NCI-H2081 treated with DMSO at 0.1 percent for 48 hours (cell line): ENCODE results near the gene TMED8.
"Not testable (repeated sequence)": the region's sequence is repeated elsewhere in the genome, so short reads cannot be mapped to it uniquely, and the experiment has no call there.

ENCODE experiments used
- DNase-seq: peaks from one replicate; lab custom pipeline; 2025; lab: John Stamatoyannopoulos, UW

The TMED8 gene, protein sequence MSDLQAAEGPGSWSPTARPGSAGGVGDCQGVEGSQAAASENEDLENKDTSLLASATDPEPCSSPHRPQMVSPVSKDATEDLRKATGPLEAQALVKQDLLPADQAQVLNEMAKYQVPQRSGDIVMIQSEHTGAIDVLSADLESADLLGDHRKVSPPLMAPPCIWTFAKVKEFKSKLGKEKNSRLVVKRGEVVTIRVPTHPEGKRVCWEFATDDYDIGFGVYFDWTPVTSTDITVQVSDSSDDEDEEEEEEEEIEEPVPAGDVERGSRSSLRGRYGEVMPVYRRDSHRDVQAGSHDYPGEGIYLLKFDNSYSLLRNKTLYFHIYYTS

DNA sequence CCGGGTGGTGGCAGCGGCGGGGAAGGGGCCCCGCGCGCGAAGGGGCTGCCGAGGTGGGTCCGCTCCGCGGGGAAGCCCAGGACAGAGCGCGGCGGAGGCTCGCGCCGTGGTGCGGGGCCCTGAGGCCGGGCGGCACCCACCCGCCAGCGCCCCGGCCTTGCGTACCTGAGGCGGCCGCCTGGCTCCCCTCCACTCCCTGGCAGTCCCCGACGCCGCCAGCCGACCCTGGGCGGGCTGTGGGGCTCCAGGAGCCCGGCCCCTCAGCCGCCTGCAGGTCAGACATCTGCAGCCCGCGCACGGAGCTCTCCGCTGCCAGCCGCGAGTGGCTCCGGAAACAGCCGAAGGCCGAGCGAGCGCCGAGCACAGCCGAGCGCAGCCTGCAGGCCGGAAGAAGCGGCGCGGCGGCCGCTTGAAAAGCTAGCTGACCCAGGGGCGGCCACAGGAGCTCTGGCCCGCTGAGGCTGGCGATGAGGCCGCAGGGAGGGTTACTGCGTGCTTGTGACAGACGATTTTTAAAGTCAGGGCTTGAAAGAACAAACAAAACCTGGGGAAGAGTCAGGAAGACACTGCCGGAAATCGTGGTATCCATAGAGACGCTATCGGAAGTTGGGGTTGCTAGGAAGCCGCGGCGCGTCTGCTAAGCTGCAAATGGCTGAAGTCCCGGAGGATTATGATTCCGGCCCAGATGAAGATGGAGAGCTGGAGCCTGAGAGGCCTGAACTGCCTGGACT is at the start of gene TMED8, which contains the start of gene SAMD15:
Gene TMED8, minus strand, starts transcription at position 324 of the 731 bp plus-strand sequence. Its CDS starts 41 bp downstream, at position 283.
Gene SAMD15, plus strand, starts transcription at position 609 of the 731 bp plus-strand sequence. Its CDS starts 40 bp downstream, at position 649.
- peak; percentile 51 for DNase-seq

DNA sequence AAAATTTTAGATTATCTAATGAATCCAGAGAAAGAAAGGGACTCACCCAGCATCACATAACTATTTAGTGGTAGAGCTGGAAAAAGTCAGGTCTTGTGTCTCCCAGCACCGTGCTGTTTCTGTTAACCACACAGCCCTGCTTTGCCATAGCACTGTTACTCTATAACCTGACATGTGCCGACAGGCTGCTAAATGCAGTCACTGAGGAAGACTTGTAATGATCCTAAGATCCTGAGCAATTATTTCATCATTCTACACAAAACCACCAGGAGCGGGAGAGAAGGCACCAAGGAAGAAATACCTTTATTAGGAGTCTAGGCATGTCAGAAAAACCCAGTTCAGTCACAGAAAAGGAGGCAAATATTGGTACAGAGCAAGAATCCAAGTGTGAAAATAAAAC is 49.5 kb upstream of the TMED8 start:
- no peak for DNase-seq

DNA sequence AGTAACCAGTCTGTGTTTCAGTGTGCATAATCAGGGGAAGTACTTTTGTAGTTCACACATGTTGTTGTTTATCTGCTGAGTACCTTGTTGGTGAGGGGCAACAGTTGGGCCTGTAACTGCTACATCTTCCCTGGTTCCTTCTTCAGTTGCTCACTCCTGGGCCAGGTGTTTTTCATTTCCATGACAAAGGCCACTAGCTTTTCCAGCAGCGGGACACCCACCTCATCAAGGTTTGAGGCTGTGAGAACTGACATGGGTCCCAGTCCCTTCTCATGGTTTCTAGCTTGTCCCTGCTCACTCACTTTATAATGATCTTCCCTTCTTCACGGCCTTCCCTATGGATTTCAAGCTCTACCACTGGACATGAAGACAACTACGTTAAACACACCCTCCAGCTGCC is 48.0 kb upstream of the TMED8 start:
- no peak for DNase-seq

DNA sequence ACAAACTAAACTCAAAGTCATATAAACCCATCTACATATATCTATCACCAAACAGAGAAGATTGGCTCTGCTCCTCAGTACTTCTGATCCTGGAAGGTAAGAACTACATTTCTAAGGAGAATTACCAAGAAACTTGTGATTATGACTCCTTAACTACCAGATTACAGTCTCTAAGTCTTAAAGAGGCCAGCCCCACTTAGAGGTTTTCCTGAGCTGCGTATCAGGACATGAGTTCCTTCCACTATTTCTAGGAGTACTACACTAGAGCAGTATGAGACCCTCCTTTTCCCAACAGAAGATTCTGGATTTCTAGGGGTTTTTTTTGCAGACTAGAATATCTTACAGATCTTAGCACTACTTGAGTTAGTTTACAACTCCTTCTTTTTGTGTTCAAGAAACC is 46.5 kb upstream of the TMED8 start, which contains the start of gene NOXRED1:
Gene NOXRED1, minus strand, starts transcription at position 101 of the 400 bp plus-strand sequence. CDS start 634 bp downstream, outside the sequence.
- DNase-seq = no peak

DNA sequence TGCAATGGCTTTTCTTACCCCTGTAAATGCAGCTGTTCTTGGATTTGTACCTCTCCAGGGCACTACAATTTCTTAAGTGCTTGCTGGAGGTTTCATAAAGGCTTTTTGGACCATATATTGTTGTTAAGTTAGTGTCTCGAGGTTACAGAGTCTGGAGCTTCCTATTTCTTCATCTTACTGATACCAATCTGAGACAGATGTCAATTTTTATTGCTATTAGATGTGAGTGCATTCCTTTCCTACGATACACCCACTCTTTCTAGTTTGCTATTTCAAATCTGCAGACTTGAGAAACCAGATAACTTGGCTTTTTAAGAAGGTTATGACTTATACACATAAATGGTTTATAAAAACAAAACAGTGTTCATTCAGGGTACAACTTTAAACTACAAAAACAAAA is 44.3 kb upstream of the TMED8 start:
- DNase-seq = no peak

DNA sequence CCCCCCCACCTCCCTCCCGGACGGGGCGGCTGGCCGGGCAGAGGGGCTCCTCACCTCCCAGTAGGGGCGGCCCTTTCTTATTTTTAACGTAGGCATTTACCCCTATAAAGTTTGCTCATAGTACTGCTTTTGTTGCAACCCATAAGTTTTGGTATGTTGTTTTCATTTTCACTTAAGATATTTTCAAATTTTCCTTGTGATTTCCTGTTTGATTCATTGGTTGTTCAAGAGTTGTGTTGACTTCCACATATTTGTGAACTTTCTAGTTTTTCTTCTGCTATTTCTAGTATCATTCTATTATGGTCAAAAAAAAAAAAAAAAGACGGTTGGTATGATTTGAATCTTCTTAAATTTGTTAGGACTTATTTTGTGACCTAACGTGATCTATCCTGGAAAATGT is 39.9 kb upstream of the TMED8 start:
- no peak for DNase-seq

DNA sequence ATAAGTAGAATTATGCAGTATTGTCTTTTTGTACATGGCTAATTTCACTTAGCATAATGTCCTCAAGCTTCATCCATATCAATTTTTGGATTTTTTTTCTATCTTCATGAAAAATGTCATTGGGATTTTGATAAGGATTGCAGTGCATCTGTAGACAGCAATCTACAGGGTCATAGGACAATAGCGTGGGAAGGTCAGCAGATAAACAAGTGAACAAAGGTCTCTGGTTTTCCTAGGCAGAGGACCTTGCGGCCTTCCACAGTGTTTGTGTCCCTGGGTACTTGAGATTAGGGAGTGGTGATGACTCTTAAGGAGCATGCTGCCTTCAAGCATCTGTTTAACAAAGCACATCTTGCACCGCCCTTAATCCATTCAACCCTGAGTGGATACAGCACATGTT is 39.2 kb upstream of the TMED8 start:
- DNase-seq = not testable (repeated sequence)

DNA sequence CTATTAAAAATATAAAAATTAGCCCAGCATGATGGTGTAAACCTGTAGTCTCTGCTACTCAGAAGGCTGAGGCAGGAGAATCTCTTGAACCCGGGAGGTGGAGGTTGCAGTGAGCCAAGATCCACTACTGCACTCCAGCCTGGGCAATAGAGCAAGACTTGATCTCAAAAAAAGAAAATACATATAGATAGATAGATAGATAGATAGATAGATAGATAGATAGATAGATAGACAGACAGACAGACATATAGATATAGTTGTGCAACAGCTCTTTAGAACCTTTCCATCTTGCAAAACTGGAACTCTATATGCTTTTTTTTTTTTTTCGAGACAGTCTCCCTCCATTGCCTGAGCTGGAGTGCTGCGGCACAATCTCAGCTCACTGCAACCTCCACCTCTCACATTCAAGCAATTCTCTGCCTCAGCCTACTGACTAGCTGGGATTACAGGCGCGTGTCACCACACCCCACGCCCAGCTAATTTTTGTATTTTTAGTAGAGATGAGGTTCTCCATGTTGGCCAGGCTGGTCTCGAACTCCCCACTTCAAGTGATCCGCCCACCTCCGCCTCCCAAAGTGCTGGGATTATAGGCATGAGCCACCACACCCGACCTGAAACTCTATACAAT is 38.6 kb upstream of the TMED8 start:
- DNase-seq = not testable (repeated sequence)

DNA sequence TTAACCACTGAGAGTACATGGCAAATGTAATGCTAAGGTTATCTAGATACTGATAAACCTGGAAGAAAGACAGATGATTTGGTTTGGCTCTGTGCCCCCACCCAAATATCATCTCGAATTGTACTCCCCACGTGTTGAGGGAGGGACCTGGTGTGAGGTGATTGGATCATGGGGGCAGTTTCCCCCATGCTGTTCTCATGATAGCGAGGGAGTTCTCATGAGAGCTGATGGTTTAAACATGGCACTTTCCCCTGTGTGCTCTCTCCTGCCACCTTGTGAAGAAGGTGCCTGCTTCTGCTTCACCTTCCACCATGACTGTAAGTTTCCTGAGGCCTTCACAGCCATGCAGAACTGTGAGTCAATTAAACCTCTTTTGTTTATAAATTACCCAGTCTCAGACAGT is 32.2 kb upstream of the TMED8 start:
- no peak for DNase-seq

DNA sequence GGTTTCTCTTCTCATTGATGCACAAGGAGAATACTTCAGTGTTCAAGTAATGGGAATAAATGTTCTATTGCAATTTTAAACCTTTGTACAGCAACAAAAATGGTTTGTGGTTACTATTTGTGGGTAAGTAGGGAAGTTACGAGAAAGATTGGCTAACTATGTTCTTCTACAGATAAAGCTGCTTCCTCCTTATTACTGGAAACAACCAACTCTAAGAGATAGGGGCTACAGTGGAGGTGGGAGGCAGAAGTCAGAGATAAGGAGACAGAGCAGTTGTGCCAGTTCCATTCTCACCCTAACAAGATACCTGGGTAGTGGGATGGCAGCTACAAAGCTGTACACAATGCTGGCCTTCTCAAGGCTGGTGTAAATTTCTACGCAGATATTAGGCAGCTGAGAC is 30.3 kb upstream of the TMED8 start:
- no peak for DNase-seq

DNA sequence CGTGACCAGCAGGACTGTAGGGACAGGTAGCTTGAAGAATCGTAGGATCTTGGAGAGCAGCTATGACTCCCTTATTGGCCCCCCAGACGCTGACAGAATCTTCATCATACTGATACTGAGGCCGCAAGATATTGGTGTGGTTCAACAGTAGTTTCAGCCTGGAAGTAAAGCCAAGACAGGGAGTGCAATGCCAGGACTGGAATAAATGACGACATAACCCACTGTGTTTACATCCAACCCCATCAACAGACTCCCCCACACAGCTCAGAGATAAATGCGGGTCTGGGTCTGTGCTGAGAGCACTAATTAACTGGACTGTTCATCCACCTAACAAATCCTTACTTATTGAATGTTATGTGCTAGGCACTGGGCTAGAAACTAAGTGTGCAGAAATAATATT is 29.8 kb upstream of the TMED8 start:
- DNase-seq = no peak

DNA sequence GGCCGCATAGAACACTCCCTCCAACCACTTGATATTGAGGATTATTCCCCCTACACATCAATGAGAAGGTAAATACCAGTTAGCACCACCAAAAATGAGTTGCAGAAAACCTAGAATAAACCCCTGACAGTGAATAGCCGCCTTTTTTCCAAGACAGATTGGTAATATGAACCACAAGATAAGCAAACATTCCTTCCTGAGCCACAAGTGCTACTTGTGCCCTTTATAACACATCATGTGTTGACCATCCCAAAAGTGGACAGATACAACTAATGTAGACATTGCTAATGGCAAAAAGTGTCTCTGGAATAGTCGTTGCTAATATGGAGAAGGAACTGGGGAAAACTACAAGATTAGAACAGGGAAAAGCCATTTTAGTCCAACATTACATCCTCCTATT is 29.2 kb upstream of the TMED8 start:
- no peak for DNase-seq

DNA sequence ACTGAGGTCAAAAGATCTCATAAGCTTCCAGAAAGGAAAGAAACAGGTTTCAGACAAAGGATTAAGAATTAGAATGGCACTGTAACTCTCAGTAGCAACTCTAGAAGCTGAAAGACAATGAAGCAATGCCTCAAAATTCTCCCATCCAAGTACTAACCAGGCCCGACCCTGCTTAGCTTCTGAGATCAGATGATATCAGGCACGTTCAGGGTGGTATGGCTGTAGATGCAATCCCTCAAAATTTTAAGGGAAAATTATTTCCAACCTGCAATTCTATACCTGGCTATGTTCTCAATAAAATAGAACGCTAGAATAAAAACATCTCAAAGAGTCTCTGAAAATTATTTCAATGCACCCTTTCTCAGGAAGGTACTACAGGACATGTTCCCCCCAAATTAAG is 26.9 kb upstream of the TMED8 start:
- no peak for DNase-seq

DNA sequence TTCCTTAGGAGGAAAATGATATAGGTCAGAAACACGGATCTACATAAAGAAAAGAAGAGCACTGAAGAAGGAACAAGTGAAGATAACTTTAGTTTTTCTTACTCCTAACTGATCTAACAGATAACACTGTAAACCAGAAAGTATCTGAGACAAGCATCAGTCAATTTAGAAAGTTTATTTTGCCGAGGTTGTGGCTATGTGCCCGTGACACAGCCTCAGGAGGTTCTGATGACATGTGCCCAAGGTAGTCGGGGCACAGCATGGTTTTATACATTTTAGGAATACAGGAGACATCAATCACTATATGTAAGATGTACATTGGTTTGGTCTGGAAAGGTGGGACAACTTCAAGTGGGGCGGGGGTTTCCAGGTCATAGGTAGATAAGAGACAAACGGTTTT is 23.3 kb upstream of the TMED8 start:
- no peak for DNase-seq

DNA sequence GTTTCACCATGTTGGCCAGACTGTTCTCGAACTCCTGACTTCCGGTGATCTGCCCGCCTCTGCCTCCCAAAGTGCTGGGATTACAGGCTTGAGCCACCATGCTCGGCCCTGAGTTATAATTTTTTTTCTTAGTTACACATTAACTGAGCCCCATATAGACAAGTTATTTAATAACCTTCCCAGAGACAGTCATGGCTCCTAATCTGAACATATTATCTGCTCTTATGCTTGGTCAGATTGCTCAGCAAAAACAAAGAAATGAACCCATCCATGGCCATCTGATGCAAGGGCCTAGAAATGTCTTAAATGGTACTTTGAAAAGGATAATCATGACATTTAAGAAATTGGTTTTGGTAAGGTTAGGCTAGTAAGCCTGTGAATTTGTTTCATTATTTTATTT is 13.3 kb upstream of the TMED8 start:
- DNase-seq = no peak

DNA sequence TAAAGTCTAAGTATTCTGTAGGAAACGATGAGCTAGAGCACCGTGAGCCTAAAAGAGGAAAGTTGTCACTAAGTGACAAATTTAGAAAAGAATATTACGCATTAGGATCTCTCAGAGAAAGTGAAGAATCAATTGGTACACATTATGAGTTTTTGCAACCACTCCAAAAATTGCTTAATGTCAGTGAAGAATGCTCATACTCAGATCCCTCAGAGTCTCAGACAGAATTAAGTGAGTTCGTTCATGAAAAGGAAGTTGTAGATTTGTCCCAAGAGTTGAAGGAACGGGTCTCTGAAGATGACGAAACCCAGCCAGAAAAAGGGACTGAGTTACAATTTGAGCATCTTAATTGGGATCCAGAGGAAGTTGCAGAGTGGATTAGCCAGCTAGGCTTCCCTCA is 1.8 kb upstream of the TMED8 start:
- DNase-seq = no peak

DNA sequence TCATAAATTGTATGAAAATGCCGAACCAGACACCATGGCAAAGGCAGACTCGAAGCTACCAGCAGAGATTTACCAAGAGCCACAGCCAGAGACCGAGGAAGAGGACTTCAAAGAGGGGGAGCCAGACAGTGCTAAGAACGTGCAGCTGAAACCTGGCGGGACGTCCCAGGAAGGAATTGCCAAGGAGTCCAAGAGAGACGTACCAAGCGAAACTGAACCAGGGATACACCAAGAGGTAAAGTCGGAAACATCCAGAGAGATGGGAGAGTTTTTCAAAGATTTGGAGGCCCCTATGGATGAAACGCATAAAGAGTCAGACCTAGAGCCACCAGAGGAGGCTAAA is 579 bp upstream of the TMED8 start:
- DNase-seq = no peak

DNA sequence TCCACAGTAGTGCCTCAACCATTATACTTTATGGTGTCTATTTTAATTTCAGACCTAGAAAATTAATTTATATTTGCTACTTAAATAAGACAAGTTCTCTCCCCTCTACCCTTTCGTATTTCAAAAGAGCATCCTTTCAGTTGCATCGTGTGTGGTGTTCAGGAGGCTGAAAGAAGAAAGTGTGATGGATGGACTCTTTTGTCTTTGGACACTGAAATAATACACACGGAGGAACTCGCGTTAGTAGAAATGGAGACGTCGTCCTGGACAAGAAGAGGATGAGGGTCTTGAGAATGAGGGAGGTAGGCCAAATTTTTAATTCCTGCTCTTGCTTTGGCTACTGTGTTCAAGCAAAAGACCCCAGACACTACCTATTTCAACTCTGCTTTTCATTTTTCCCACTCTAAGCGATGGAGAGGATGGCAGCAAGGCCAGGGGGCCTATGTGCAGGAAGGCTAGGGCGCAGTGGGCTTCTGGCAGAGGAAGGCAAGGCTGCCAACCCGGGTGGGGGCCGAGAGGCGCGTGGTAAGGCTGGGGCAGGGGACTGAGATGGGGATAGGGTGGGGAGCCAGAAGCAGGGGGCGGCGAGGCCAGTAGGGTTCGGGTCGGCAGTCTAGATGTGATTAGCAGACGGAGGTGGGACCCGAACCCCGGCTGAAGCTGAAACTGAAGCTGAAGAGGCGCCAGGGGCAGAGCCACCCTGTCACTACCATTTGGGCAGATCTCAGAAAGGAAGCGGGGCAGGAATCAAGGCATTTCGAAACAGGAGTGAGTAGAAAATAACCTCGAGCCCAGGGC is 722 bp downstream of the TMED8 start:
- no peak for DNase-seq

DNA sequence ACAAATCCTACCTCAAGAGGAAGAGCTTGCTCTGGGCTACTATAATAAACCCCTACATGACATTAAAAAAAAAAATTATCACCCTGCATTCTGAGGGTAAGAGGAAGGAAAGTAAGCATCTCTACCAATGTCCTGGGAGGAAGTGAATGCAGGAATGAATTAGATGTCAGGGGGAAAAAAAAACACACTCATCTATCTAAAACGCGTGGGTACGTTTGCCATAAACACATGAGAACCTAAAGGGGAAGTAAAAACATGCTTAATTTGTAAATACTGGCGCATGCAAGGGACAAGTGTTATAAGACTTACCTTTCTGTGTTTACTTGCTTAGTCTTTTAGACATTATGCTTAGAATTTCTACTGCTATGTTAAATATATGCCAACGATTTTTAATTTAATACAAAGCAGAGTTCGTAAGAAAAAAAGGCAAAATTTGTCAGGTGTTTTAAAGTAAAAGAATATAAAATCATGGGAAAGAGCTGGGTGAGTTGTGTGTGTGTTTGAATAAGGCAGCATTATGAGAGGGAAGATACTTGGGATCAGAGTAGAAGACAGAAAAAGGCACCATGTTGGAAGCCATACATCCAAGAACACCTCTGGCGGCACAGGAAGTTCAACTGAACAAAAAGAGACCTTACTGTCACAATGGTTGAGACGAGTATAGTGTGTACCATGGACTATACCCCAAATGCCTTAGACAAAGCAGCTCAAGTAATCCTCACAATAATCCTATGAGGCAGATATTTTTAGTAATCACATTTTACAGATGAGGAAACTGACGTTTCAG is 1.5 kb downstream of the TMED8 start:
- no peak for DNase-seq

DNA sequence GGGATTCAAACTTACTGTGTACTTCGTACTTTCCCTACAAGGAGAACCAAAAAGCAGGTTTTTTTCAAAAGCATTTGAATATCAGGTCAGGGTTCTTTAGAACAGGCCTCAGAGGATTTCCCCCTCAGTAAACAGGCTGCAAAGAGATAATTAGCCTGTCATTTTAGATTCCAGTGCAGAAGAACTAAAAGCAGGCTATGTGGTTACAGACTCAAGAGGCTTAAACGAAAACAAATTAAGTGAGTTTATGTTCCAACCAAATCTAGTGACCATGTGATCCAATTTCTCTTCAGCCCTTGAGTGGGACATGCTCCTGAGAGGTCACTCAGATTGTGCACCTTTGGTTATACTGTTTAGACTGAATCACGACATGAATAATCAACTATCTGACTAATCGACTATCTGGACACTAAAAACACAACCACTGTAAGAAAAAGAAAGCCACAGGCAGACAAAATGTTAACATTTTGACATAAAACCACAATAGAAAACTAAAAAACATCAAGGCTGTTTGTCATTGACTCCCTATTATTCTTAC is 4.5 kb downstream of the TMED8 start:
- no peak for DNase-seq

DNA sequence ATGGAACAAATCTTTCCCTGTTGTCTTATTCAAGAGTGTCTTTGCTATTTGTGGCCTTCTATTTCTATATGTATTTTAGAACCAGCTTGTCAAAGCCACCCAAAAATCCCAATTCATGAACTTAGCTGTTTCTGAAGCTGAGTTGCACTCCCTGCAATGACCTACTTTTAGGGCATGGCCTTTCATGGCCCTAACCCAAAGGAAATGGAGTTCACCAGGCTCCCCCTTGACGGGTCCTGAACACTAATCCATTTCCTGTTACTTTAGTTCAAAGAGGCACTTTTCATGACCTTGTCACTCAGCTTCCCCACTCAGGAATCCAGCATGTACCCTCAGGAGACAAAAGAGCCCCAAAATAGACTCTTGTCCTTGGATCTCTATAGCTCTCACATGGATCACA is 7.6 kb downstream of the TMED8 start:
- DNase-seq = no peak
